ENCODE data around the gene MTA1.

MTA1 gene

GRCh38 chr14:105419195-105420091, at the start of gene MTA1:
Gene MTA1, plus strand, starts transcription at chr14:105419827. Its CDS starts 209 bp downstream, at chr14:105420036.
- no peak for DNase-seq

- no peak for DNase-seq
Measured at GRCh38 chr14:105374389-105374788, 45.2 kb upstream of the MTA1 start.

DNA sequence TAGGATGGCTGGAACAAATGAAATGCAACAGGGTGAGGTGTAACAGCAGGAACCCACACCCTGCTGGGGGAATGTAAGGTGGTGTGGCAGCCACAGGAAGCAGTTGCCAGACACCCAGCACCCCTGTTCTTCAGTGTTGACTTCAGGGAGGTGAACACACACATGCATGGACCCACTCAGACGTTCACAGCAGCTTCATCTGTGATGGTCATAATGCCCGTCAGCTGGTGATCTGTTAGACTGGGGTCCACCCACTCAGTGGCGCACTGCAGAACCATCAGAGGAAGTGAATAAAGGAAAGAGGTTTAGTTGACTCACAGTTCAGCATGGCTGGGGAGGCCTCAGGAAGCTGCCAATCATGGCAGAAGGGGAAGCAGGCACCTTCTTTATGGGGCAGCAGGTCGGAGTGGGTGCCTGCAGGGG, 44.0 kb upstream of the MTA1 start:
- no peak for DNase-seq

DNA sequence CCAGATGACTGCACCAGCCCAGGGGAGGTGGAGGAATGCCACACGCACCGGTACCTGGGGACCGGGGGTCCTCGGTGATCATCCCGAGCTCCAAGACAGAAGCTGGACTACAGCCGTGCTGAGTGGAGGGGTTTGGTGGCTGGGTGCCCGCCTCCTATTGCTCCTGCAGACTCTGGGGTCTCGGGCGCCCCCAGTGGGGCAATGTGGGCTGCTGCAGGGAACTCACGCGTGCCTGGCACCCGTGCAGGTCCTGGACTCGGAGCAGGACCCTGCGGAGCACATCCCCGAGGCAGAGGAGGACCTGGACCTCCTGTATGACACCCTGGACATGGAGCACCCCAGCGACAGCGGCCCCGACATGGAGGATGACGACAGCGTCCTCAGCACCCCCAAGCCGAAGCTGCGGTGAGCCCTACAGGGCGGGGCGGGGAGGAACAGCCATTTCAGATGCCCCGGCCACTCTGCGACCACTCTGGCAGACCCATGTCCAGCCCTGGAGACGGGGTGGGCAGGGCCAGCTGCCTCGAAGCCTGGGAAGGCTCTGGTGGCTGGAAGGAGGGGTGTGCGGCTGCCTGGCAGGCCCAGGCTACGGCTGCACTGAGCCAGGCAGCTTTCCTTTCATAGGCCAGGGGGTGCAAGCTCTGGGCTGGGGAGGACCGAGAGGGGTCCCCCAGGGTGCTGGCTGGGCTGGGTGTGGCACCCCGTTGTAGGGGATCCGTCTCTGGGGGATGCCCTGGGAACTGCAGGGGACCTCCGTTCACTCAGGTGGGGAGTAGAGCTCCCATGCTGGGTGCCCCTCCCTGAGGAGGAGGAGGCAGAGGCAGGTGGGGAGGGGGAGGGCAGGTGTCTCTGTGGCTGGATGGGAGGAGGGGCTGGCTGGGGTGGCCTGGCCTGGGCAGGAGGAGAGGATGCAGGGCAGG, 42.8 kb upstream of the MTA1 start:
- DNase-seq = no peak

- DNase-seq = no peak
Measured at GRCh38 chr14:105377555-105378182, 42.0 kb upstream of the MTA1 start.

- DNase-seq = no peak
Measured at GRCh38 chr14:105378199-105378598, 41.4 kb upstream of the MTA1 start.

- DNase-seq = no peak
Measured at GRCh38 chr14:105378873-105379685, 40.5 kb upstream of the MTA1 start.

- DNase-seq = no peak
Measured at GRCh38 chr14:105379946-105380345, 39.7 kb upstream of the MTA1 start.

GRCh38 chr14:105380756-105381155, 38.9 kb upstream of the MTA1 start:
- DNase-seq = no peak

DNA sequence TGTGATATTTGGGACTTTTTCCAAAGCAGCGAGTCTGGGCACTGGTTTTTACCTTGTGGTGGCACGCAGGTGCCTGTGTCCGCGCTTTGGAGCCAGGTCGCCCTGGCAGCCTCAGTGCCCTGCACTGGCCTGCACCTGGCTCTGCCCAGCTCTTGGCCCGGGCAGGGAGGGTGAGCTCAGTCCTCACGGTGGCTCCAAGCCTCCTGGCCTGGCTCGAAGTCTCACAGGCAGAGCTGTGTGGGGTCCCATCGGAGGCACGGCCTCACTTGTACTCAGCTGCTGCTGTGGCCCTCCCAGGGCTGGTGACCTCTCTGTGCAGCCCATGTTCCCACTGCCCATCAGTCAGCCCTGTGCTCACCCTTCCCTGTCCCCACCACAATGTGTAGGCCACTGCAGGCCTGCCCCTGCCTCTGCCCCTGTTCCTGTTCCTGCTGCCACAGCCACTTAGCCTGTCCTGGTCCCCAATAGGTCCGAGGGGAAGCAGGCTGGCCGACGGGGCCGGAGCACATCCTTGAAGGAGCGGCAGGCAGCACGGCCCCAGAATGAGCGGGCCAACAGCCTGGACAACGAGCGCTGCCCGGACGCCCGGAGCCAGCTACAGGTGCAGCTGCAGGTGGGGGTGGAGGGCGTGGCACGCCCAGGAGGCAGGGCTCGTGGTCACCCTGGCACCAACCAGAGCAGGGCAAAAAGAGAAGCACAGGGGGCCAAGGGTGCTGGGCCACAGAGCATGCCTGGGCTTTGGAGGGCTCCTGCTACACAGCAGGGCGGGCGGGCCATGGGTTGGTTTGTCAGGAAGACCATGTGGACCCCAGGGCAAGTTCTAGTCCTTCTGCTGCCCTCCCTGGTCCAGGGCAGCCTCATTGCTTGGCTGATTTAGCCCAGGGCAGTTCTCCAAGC, 37.9 kb upstream of the MTA1 start:
- DNase-seq = no peak

- DNase-seq = no peak
Measured at GRCh38 chr14:105382343-105383082, 37.1 kb upstream of the MTA1 start.

- DNase-seq = no peak
Measured at GRCh38 chr14:105383083-105383730, 36.4 kb upstream of the MTA1 start.

GRCh38 chr14:105384041-105384557, 35.5 kb upstream of the MTA1 start:
- no peak for DNase-seq

DNA sequence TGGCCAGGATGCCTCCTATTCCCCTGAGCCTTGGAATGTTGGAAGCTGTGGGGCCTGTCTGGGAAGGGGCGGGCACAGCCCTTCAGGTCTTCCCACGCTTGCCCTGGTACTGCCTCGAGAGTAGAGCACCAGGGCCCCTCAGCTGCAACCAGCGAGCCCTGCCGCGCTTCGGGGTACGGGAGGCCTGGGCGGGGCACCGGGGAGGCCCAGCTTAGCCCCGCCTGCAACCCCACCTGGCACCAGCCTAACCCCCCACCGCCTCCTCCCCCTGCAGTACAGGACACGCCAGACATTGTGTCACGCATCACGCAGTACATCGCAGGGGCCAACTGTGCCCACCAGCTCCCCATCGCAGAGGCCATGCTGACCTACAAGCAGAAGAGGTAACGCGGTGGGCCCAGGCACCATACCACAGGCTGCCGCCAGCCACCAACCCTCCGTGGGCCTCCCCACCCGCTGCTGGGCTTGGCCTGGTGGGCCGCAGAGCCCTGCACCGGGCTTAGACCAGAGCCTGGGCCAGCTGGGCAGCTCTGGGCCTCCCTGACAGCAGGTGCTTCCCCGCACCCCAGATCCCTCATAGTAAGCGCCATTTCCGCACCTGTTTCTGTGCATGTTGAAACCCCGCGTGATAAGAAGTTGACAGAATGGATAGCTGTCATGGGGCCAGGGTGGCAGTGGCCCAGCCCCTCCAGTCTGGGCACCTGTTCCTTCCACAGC, 34.9 kb upstream of the MTA1 start:
- DNase-seq = no peak

DNA sequence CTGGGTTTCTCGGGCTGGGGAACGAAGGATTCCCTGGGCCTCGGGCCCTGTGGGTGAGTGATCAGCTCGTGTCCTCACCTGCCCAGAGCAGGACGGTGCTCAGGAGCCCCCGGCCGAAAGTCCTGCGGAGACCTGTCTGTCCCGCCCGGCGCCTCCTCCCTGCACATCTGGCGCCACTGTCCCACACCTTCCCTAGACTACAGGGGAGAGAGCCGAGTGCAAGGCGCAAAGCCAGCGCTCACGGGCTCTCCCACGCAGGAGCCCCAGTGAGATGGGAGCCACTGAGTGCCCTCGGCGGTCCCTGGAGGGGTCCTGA, 34.3 kb upstream of the MTA1 start:
- no peak for DNase-seq

DNA sequence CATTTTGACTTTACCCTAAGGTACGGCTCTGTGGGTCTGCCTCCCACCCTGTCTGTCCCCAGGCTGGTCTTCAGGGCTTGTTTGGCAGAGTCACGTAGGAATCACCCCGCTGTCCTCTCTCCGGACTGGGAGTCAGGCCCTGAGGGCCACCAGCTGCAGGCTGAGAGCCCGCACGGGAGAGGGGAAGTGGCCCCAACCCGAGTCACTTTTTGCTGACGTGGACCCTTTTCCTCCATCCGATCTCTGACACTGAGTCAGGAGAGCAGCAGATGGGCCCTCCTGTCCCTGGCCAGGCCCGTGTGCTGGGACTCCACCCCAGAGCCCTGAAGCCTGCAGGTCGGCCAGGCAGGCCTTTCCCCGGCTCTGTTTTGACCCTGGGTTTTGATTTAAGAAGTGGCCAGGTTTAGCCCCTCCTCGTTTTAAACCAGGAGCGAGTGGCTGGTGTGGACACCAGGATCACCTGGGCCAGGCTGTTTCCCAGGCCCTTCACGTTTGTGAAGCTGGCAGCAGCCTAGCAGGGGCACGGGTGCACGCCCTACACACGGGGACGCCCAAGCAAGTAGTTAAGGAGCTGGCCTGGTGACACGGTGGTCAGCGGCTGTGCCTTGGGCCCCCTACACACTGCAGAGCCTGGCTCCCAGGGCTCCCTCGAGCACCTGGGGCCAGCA, 33.8 kb upstream of the MTA1 start:
- no peak for DNase-seq

DNA sequence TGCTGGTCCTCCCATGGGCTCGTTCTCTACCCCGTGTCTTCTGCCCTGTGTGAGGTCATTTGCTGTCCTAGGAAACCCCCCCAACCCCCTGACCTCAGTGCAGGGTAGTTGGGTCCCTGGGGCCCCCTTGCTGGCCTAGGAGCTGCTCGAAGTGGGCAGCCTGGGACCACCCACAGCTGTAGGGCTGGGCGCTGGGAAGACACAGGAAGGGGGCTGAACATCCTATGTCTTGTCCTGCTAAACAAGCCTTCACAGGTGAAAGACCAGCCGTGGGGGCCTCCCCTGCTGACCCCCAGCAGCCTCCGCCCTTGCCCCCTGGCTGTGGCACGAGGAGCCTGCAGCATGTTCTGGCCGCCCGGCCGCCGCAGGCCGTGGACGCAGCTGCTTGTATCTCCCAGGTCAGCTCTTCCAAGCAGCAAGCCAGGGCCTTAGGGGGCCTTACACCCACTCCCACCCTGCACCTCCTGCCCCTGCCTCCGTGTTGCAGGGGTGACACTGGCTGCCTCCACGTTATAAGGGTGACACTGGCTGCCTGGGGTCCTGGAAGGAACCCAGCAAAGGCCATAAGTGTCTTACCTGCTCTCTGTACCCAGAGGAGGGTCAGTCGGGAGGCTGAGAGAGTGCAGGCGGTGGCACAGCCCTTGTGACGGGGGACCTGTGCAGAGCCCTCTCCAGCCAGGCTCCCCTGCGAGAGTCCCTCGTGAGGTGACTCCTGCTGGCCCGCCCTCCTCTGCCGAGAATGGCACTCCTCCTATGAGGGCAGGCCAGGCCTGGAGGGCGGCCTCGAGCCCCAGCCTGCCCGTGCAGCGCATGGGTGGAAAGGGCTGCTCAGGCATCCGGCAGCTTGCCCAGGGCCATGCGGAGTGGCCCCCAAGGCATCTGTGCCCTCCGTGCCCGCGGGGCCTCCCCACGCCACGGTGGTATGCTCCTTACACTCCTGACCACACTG, 32.8 kb upstream of the MTA1 start:
- no peak for DNase-seq

Measured in NCI-H446 treated with DMSO at 0.1 percent for 48 hours (cell line).